Activated CD4-positive, alpha-beta T cell treated with anti-CD3 and anti-CD28 coated beads, Interleukin-2, amount 10 ng/mL, durations not matched to agents 7 days and 5 days (primary cell): ENCODE results near the gene LPP. TPM values are rescaled to one million over a fixed set of nuclear protein-coding genes. Genes with fewer than 3 reads are reported as not detected.
A peak's percentile ranks its signal among the peaks of the same experiment; 100 is the strongest.

Source experiments
- CTCF ChIA-PET: fragments of 350-600 bp; sonication (Branson Sonifier 250); formaldehyde crosslinking; loops from one replicate; lab custom pipeline; 2021; ENCODE audit warnings: antibody characterized with exemption; lab: Charles Lee
- POLR2A ChIA-PET: fragments of 350-600 bp; sonication (Branson Sonifier 250); formaldehyde crosslinking; loops from one replicate; lab custom pipeline; 2021; ENCODE audit warnings: antibody characterized with exemption; lab: Charles Lee
- DNase-seq: peaks from one replicate; pipeline ENCODE4 v3.0.0-alpha.2; 2020
- H3K27ac Mint-ChIP-seq: one replicate; pipeline ENCODE4 v1.8.0; 2021; ENCODE audit warnings: mild to moderate bottlenecking, moderate library complexity, mixed read lengths
- H3K27me3 Mint-ChIP-seq: one replicate; pipeline ENCODE4 v1.8.0; 2021; ENCODE audit warnings: mixed read lengths
- H3K36me3 Mint-ChIP-seq: one replicate; pipeline ENCODE4 v1.8.0; 2021; ENCODE audit warnings: low read depth, mixed read lengths
- H3K4me1 Mint-ChIP-seq: one replicate; pipeline ENCODE4 v1.8.0; 2021; ENCODE audit warnings: mixed read lengths
- H3K4me3 Mint-ChIP-seq: one replicate; pipeline ENCODE4 v1.8.0; 2021; ENCODE audit warnings: mild to moderate bottlenecking, moderate library complexity, mixed read lengths
- H3K9me3 Mint-ChIP-seq: one replicate; pipeline ENCODE4 v1.8.0; 2021; ENCODE audit warnings: mixed read lengths
- total RNA-seq, 2 experiments: library from RNA; stranded (reverse); gene quantifications; one replicate each; pipeline ENCODE4 v1.2.3, GENCODE V29; 2021

The LPP gene
- total RNA-seq, 2 experiments from 2014 or later, result 63.6 to 70.3 TPM

DNA sequence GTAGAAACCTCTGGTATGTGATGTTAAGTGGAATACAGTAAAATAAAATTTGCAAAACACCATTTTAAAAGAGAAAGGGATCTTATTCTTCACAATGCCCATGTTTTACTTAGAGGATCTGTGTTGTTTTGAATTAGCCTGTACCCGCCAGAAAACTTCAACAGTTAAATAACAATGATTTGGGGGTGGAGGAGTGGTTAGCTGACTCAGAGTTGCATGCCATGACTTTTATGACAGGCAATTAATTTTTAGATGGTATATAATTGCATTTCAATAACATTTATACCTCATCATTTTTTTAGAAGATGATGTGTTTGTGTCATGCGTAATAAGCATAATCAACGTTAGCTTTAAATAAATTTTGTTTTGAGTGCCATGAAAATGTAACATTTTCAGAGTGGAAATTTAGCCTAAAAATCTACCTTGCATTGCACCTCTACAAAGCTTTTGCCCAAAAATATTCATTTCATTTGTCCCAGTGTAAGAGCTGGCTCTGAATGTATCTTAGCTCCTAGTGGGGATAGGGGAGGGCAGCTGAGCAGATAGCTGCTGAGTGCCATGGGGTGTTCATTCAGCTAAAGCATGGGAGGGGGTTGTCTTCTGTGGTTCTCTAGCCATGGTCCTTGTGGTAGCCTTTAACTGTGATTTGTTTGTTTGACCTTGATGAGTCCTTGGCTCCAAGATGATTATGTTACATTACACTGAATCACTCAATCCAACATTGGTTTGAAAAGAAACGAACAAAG, 379.8 kb downstream of the LPP start:
- H3K27ac Mint-ChIP-seq, result no peak overlapping the region
- ChIA-PET POLR2A (interaction anchor here (0.6 kb wide), 1 partner anchor 793 kb away, joined by 3 read pairs; no protein-coding TSS in a partner anchor), CTCF (interaction anchor here (0.5 to 1.3 kb wide), 3 partner anchors 30 to 708 kb away, joined by 3 read pairs; no protein-coding TSS in a partner anchor)

DNA sequence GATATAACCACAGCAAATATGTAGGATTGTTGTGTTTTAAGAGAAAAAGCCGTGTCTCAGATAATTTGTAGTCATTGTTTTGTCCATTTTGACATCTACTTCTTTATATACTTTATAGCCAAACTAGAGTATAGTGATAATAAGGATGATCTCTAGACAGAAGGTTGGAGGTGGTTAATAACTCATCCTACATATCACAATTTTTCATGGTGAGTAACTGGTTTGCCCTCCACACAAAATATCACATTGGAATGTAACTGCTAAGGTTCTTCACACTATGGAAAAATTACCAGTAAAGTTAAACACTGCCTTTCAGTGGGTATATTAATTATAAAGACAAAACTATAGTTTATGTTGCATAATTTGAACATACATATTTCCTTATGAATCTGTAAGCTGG, 380.7 kb downstream of the LPP start:
- H3K27me3 Mint-ChIP-seq, result no peaks in the 10 kb centered on the region
- no peak overlapping the region for H3K4me3 Mint-ChIP-seq
- POLR2A ChIA-PET, result no interaction called here
- H3K36me3 Mint-ChIP-seq, result peaks cover 15% of the 10 kb centered on the region
- DNase-seq, result no peak
- peaks cover 4% of the 10 kb centered on the region for H3K4me1 Mint-ChIP-seq
- no peak overlapping the region for H3K27ac Mint-ChIP-seq
- H3K9me3 Mint-ChIP-seq, result no peaks in the 10 kb centered on the region
- CTCF ChIA-PET, result interaction anchor here (0.5 kb wide), 1 partner anchor 709 kb away, joined by 3 read pairs; no protein-coding TSS in a partner anchor

More for the DNA sequence above, 379.8 kb downstream of the LPP start:
- H3K4me1 Mint-ChIP-seq, result peaks cover 4% of the 10 kb centered on the region
- H3K4me3 Mint-ChIP-seq, result no peak overlapping the region
- no peak for DNase-seq
- peaks cover 16% of the 10 kb centered on the region for H3K36me3 Mint-ChIP-seq
- H3K9me3 Mint-ChIP-seq, result no peaks in the 10 kb centered on the region
- no peaks in the 10 kb centered on the region for H3K27me3 Mint-ChIP-seq

DNA sequence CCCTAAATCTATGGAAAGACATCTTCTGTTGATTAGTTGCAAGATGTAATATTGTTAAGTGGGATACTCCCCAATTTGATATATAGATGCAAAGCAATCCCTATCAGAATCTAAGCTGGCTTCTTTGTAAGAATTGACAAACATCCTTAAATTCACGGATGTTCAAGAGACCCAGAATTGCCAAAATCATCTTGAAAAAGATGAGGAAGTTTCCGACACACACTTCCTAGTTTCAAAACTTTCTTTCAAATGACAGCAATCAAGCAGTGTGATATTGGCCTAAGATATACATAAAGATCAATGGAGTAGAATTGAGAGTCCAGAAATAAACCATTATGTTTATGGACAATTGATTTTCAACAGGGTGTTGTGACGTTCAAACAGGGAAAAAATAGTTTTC, 383.6 kb downstream of the LPP start:
- DNase-seq, result no peak
- POLR2A ChIA-PET, result no interaction called here
- CTCF ChIA-PET, result interaction anchor here (1.0 kb wide), 1 partner anchor 11 kb away, joined by 3 read pairs; no protein-coding TSS in a partner anchor
- no peak overlapping the region for H3K4me3 Mint-ChIP-seq
- peaks cover 6% of the 10 kb centered on the region for H3K36me3 Mint-ChIP-seq
- no peak overlapping the region for H3K27ac Mint-ChIP-seq
- peaks cover 4% of the 10 kb centered on the region for H3K4me1 Mint-ChIP-seq
- H3K9me3 Mint-ChIP-seq, result no peaks in the 10 kb centered on the region
- H3K27me3 Mint-ChIP-seq, result no peaks in the 10 kb centered on the region

DNA sequence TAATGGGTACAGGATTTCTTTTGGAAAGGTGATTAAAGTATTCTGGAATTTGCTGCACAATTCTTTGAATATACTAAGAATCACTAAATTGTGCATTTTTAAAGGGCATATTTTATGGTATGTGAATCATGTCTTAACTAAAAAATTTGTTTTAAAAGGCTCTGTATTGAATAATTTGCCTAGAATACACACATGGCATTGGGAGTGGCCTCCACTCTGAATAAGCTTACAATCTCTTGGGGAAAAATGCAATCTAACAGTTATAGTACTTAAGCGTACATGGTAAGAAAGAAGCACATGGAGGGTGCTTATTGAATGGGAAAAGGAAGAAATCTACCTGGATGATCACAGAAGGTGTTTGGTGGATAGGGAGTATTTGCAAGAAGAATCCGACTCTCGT, 385.1 kb downstream of the LPP start:
- peaks cover 9% of the 10 kb centered on the region for H3K36me3 Mint-ChIP-seq
- H3K27me3 Mint-ChIP-seq, result no peaks in the 10 kb centered on the region
- no peak overlapping the region for H3K27ac Mint-ChIP-seq
- POLR2A ChIA-PET, result no interaction called here
- CTCF ChIA-PET, result no interaction called here
- H3K4me1 Mint-ChIP-seq, result peaks cover 2% of the 10 kb centered on the region
- no peak for DNase-seq
- H3K9me3 Mint-ChIP-seq, result peaks cover 6% of the 10 kb centered on the region
- no peak overlapping the region for H3K4me3 Mint-ChIP-seq

DNA sequence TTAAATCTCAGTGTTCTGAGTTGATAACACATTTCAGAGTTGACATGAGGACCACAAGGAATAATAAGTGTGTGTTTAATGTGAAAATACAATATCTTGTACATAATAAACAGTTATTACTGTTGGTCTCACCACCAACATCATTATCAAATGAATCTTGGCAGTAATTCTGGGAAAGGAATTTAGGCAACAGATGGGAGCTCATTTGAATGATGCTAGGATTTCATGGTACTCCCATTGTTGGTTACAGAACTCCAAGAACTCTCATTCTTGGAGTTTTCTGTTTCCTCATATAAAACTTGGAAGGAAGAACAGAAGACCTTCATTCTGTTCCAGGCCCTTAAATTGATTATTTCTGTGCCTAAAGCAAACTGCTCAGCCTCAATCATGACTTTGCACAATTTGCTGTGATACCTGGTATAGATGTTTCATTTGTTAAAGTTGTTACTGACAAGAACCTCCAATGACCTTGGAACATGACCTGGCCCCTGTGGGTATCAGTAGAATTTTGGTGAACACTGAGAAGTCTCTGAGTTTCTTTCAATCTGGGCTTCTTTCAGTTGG, 385.8 kb downstream of the LPP start:
- ChIA-PET CTCF (no interaction called here), POLR2A (no interaction called here)
- H3K4me1 Mint-ChIP-seq, result peaks cover 2% of the 10 kb centered on the region

DNA sequence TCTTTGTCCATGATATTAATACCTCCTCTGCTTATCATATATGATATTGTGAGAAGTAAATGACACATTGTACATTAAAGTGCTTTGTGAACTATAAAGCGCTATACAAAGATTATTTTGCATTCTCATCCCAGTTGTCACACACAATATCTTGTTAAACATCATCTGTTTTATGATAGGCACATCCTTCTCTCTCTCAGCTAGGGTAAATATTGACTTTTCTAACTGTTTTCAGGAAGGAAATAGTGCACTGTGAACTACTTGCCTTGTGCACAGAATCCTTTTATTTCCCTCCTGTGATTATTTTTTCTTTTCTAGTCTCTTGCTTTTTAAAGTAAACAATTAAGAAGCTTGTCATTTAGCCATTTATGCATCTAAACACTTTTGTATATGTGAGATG, 388.2 kb downstream of the LPP start:
- ChIA-PET POLR2A (no interaction called here), CTCF (interaction anchor here (1.1 kb wide), 1 partner anchor 11 kb away, joined by 4 read pairs; no protein-coding TSS in a partner anchor)
- peaks cover 6% of the 10 kb centered on the region for H3K9me3 Mint-ChIP-seq
- no peak overlapping the region for H3K27ac Mint-ChIP-seq
- no peaks in the 10 kb centered on the region for H3K27me3 Mint-ChIP-seq
- peaks cover 3% of the 10 kb centered on the region for H3K36me3 Mint-ChIP-seq
- H3K4me1 Mint-ChIP-seq, result peaks cover 2% of the 10 kb centered on the region
- DNase-seq, result no peak
- no peak overlapping the region for H3K4me3 Mint-ChIP-seq

More for the DNA sequence above, 385.8 kb downstream of the LPP start:
- Mint-ChIP-seq H3K36me3 (peaks cover 9% of the 10 kb centered on the region), H3K27me3 (no peaks in the 10 kb centered on the region), H3K4me3 (no peak overlapping the region), H3K27ac (no peak overlapping the region), H3K9me3 (peaks cover 6% of the 10 kb centered on the region)
- DNase-seq, result no peak

DNA sequence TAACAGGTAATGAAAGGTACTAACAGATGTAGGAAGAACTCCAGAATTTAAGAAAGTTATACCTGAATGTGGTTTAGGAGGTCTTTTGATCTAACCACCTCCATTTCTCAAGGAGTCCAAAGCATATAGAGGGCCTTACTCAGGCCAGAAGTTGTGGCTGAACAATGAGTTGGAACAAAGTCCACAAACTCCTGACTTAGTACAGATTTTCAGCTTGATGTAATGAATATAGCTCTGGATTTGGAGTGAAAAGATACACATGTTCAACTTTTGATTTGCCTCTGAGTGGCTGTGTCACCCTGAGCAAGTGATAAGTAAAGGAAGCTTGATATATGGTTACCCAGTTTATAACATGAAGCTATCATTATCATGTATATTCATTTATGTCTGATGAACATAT, 390.1 kb downstream of the LPP start:
- H3K27ac Mint-ChIP-seq, result no peak overlapping the region
- no peak overlapping the region for H3K4me3 Mint-ChIP-seq
- CTCF ChIA-PET, result interaction anchor here (0.7 kb wide), 1 partner anchor 30 kb away, joined by 3 read pairs; no protein-coding TSS in a partner anchor

DNA sequence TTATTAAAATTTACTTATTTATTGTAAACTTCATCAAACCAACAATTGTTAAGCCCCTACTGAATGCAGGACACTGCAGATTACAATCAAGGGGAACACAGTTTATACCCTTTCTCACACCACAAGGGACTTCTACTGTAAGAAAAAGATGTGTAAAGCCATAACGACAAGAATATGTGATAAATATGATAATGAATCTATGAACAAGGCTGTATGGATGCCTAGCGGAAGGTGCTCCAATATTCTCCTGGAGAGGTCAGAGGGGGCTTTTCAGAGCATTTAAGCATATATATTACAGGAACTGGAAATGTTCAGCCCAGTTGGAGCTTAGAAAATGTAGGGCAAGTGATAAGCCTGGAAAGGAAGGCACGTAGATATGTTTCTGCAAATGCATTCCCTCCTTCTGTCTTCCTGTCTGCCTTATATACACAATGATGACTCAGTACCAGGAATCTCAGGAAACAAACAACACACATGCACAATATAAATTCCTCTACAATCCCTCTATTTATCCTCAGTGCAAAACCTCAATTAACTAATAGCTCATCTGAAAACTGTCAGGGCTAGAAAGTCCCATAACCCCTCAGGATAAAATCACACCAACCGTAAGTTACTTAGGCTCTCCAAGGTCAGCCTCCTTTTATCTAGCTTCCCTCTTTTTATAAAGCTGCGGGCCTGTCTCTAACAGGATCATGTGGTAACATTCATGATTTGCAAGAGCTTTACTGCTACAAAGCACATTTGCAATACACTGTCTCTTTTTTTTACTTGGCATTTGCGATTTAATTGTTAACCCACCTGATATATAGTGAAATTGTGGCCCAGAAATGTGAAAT, 393.1 kb downstream of the LPP start:
- ChIA-PET CTCF (no interaction called here), POLR2A (no interaction called here)
- no peak overlapping the region for H3K27ac Mint-ChIP-seq

More for the DNA sequence above, 390.1 kb downstream of the LPP start:
- H3K27me3 Mint-ChIP-seq, result no peaks in the 10 kb centered on the region
- peaks cover 2% of the 10 kb centered on the region for H3K4me1 Mint-ChIP-seq
- H3K36me3 Mint-ChIP-seq, result peaks cover 5% of the 10 kb centered on the region
- POLR2A ChIA-PET, result no interaction called here
- DNase-seq, result no peak
- peaks cover 6% of the 10 kb centered on the region for H3K9me3 Mint-ChIP-seq

DNA sequence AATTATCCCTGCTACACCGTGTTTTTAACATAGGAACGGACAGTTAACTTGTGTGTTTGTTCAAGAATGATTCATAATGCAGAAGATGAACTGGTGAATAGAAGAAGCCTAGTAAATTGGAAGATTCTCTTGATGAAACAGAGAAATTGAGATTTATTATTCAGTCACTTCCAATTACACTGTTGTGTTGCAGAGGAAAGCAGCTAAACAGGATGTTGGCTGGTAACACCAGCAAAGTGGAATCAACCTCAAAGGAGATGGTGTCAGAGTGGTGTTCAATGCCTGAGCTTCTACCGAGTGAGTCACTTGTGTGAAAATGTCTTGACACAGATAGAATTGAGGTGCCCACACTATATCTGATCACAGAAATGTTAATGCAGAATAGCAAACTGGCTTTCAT, 399.6 kb downstream of the LPP start:
- Mint-ChIP-seq H3K27me3 (no peaks in the 10 kb centered on the region), H3K9me3 (peaks cover 2% of the 10 kb centered on the region), H3K4me3 (no peak overlapping the region), H3K27ac (no peak overlapping the region), H3K4me1 (peaks cover 13% of the 10 kb centered on the region), H3K36me3 (peaks cover 1% of the 10 kb centered on the region)
- ChIA-PET CTCF (interaction anchor here (1.0 kb wide), 1 partner anchor 25 kb away, joined by 3 read pairs; no protein-coding TSS in a partner anchor), POLR2A (interaction anchor here (0.6 to 0.9 kb wide), 2 partner anchors 807 to 815 kb away, joined by 3 read pairs; no protein-coding TSS in a partner anchor)
- DNase-seq, result peak; percentile 57

More for the DNA sequence above, 393.1 kb downstream of the LPP start:
- H3K9me3 Mint-ChIP-seq, result peaks cover 8% of the 10 kb centered on the region
- no peak for DNase-seq
- H3K4me1 Mint-ChIP-seq, result peaks cover 2% of the 10 kb centered on the region
- H3K27me3 Mint-ChIP-seq, result no peaks in the 10 kb centered on the region
- H3K36me3 Mint-ChIP-seq, result peaks cover 5% of the 10 kb centered on the region
- H3K4me3 Mint-ChIP-seq, result no peak overlapping the region

DNA sequence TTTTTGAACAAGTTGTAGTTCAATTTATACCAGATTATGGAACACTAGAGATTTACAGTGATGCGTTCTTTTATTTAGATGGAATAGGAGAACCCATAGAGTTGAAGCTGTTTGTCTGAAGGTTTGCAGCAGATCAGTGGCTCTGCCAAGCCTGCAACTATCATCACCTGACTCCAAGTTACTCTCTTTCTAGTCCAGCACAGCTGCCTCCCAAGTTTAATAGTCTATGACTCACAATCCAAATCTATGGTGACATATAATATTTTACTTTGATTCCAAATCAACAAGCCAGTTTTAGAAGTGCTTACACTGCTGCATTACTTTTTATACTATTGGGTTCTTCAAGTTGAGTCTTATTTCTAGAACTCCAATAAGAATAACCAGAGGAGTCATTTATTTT, 400.4 kb downstream of the LPP start:
- CTCF ChIA-PET, result no interaction called here
- Mint-ChIP-seq H3K27me3 (no peaks in the 10 kb centered on the region), H3K27ac (no peak overlapping the region), H3K4me1 (peaks cover 13% of the 10 kb centered on the region), H3K4me3 (no peak overlapping the region), H3K9me3 (peaks cover 2% of the 10 kb centered on the region), H3K36me3 (peaks cover 1% of the 10 kb centered on the region)
- no peak for DNase-seq
- POLR2A ChIA-PET, result interaction anchor here (0.6 kb wide), 1 partner anchor 13 kb away, joined by 5 read pairs; no protein-coding TSS in a partner anchor

DNA sequence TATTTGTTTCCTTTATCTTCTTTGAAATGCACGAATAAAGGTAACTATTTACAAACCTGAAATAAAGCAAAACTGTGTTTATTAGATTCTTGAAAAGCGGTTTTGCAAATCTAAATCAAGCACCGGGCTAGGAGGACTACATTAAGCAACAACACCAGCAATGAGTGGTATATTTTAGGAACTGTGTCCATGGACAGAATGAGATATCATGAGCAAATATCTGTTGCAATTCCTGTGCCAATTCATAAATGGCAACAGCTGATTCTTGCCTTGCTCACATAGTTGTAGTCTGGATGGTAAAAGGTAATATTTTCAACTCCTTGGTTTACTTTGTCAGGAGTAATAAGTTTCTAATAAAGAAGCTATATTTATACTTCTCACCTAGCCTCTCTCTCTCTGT, 403.3 kb downstream of the LPP start:
- ChIA-PET POLR2A (no interaction called here), CTCF (no interaction called here)
- DNase-seq, result no peak
- Mint-ChIP-seq H3K27me3 (no peaks in the 10 kb centered on the region), H3K4me1 (peaks cover 19% of the 10 kb centered on the region), H3K27ac (no peak overlapping the region), H3K9me3 (no peaks in the 10 kb centered on the region), H3K4me3 (no peak overlapping the region), H3K36me3 (peaks cover 1% of the 10 kb centered on the region)

DNA sequence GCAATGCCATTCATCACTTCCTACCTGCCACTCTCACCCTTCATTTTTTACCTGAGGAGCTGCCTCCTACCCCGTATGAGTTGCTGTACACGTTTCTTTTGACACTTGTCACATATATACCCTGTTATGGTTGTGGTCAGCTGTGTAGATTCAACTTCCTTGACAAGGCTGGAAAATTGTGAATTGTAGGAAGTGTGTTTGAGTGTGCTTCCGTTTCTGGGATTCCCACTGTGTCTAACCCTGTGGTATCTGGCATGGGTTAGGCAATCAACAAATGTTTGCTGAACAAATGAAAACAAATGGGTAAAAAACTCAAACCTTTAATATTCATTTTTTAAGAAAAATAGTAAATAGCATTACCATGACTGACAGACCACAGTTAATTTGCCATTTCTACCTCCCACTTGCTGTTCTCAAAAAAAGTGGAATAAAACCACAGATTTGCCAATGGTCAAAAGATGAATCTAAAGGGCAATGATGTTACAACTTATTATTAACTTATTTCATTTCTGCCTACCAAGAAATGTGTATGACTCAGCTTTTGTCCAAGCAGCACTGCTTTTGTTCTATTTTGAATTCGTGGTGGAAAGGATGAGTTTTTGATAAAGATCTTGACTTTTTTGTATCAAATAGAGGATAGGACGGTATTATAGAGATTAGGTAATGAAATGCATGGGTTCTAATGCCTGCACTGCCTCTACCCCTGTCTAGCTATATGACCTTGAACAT, 404.6 kb downstream of the LPP start:
- peaks cover 1% of the 10 kb centered on the region for H3K36me3 Mint-ChIP-seq
- no peak for DNase-seq
- H3K4me3 Mint-ChIP-seq, result no peak overlapping the region
- H3K4me1 Mint-ChIP-seq, result peaks cover 15% of the 10 kb centered on the region
- H3K9me3 Mint-ChIP-seq, result no peaks in the 10 kb centered on the region
- ChIA-PET CTCF (no interaction called here), POLR2A (no interaction called here)
- no peak overlapping the region for H3K27ac Mint-ChIP-seq
- H3K27me3 Mint-ChIP-seq, result no peaks in the 10 kb centered on the region
